ENCODE data around the gene B3GNT7.

B3GNT7 gene

GRCh38 chr2:231370429-231370748 is 25.1 kb upstream of the B3GNT7 start:
- Histone ChIP-seq H3K4me1 (ENCODE audit: control insufficient read depth, low read length) (no peaks in the 10 kb centered on the region), H3F3A (ENCODE audit: control insufficient read depth, insufficient read depth) (no peaks in the 10 kb centered on the region), H3K9me2 (replicated peaks; ENCODE audit: control insufficient read depth, low read length) (no peaks in the 10 kb centered on the region), H3K4me3 (ENCODE audit: low read length) (no peak overlapping the region), H3K4me2 (ENCODE audit: low read length) (no peak overlapping the region), H3K79me2 (ENCODE audit: control insufficient read depth, low read length) (no peaks in the 10 kb centered on the region), H3K27ac (ENCODE audit: low read depth, low read length) (no peak overlapping the region), H3K27me3 (ENCODE audit: control insufficient read depth, low read length) (no peaks in the 10 kb centered on the region), H3K36me3 (ENCODE audit: control insufficient read depth, low read length) (no peaks in the 10 kb centered on the region), H4K20me1 (ENCODE audit: control insufficient read depth, insufficient read depth, low read depth, low read length) (no peaks in the 10 kb centered on the region), H3K9me3 (ENCODE audit: control insufficient read depth, insufficient read depth, low read length) (no peaks in the 10 kb centered on the region)
- no peak for TF ChIP-seq CTCF (IDR thresholded peaks at IDR 0.05; ENCODE audit: low read depth, low read length, poor library complexity, severe bottlenecking)
- TF ChIP-seq EZH2phosphoT487 (IDR thresholded peaks at IDR 0.05; ENCODE audit: borderline replicate concordance, low read length) = no peak

GRCh38 chr2:231370749-231371429 is 24.6 kb upstream of the B3GNT7 start:
- no peak overlapping the region for H3K27ac ChIP-seq (ENCODE audit: low read depth, low read length)
- no peak for TF ChIP-seq CTCF (IDR thresholded peaks at IDR 0.05; ENCODE audit: low read depth, low read length, poor library complexity, severe bottlenecking)
- no peak for TF ChIP-seq EZH2phosphoT487 (IDR thresholded peaks at IDR 0.05; ENCODE audit: borderline replicate concordance, low read length)

GRCh38 chr2:231371430-231372054 is 24.0 kb upstream of the B3GNT7 start:
- Histone ChIP-seq H4K20me1 (ENCODE audit: control insufficient read depth, insufficient read depth, low read depth, low read length) (no peaks in the 10 kb centered on the region), H3K4me1 (ENCODE audit: control insufficient read depth, low read length) (no peaks in the 10 kb centered on the region), H3K4me3 (ENCODE audit: low read length) (no peak overlapping the region), H3K27ac (ENCODE audit: low read depth, low read length) (no peak overlapping the region), H3K9me3 (ENCODE audit: control insufficient read depth, insufficient read depth, low read length) (no peaks in the 10 kb centered on the region), H3K36me3 (ENCODE audit: control insufficient read depth, low read length) (no peaks in the 10 kb centered on the region), H3K4me2 (ENCODE audit: low read length) (no peak overlapping the region), H3K79me2 (ENCODE audit: control insufficient read depth, low read length) (no peaks in the 10 kb centered on the region), H3K27me3 (ENCODE audit: control insufficient read depth, low read length) (no peaks in the 10 kb centered on the region), H3K9me2 (replicated peaks; ENCODE audit: control insufficient read depth, low read length) (no peaks in the 10 kb centered on the region), H3F3A (ENCODE audit: control insufficient read depth, insufficient read depth) (no peaks in the 10 kb centered on the region)
- TF ChIP-seq CTCF (IDR thresholded peaks at IDR 0.05; ENCODE audit: low read depth, low read length, poor library complexity, severe bottlenecking) (no peak), EZH2phosphoT487 (IDR thresholded peaks at IDR 0.05; ENCODE audit: borderline replicate concordance, low read length) (no peak)

More at GRCh38 chr2:231370749-231371429, 24.6 kb upstream of the B3GNT7 start:
- H4K20me1 ChIP-seq (ENCODE audit: control insufficient read depth, insufficient read depth, low read depth, low read length) = no peaks in the 10 kb centered on the region
- H3K79me2 ChIP-seq (ENCODE audit: control insufficient read depth, low read length) = no peaks in the 10 kb centered on the region
- H3K27me3 ChIP-seq (ENCODE audit: control insufficient read depth, low read length) = no peaks in the 10 kb centered on the region
- no peaks in the 10 kb centered on the region for H3K4me1 ChIP-seq (ENCODE audit: control insufficient read depth, low read length)
- no peak overlapping the region for H3K4me2 ChIP-seq (ENCODE audit: low read length)
- no peaks in the 10 kb centered on the region for H3K9me3 ChIP-seq (ENCODE audit: control insufficient read depth, insufficient read depth, low read length)
- no peak overlapping the region for H3K4me3 ChIP-seq (ENCODE audit: low read length)
- H3F3A ChIP-seq (ENCODE audit: control insufficient read depth, insufficient read depth) = no peaks in the 10 kb centered on the region
- no peaks in the 10 kb centered on the region for H3K9me2 ChIP-seq (replicated peaks; ENCODE audit: control insufficient read depth, low read length)
- no peaks in the 10 kb centered on the region for H3K36me3 ChIP-seq (ENCODE audit: control insufficient read depth, low read length)
